Measurements from ENCODE around the gene ARL4D.

The ARL4D gene

GRCh38 chr17:43438626-43439025, 39.8 kb downstream of the ARL4D start:
- H2AFZ ChIP-seq: no peak overlapping the region
- no peak overlapping the region for H3K4me3 ChIP-seq (ENCODE audit: low read depth, low read length)
- peaks cover 6% of the 10 kb centered on the region for H3K4me1 ChIP-seq
- H3K27me3 ChIP-seq (ENCODE audit: control insufficient read depth, insufficient read depth, low read length): no peaks in the 10 kb centered on the region
- H3K9ac ChIP-seq: no peak overlapping the region
- TF ChIP-seq CTCF (IDR thresholded peaks at IDR 0.05): no peak
- H3K9me3 ChIP-seq (ENCODE audit: control insufficient read depth, low read length): no peaks in the 10 kb centered on the region
- H3K36me3 ChIP-seq (ENCODE audit: control insufficient read depth, insufficient read depth, low read length): no peaks in the 10 kb centered on the region
- no peak overlapping the region for H3K4me2 ChIP-seq (ENCODE audit: low read length)
- H3K79me2 ChIP-seq: no peaks in the 10 kb centered on the region
- no peak overlapping the region for H3K27ac ChIP-seq

DNA sequence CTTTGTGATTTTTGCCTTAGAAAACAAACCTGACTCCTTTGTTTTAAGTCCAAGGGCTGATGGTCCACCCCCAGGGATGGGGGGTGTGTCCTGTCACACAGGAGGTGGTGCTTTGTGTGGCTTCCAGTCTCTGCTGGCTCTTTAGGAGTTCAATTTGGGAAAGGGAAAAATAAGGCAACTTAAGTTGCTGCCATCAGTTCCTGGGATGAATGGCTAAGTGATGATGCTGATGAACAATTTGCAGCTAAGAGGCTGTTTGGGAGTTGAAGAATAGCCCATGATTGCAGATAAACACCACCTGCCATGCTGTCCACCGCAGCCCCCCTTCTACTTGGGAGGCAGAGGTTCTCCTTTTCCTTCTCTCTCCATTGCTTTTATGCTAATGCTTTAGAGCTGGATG, 40.2 kb downstream of the ARL4D start:
- no peak for TF ChIP-seq CTCF (IDR thresholded peaks at IDR 0.05)
- Histone ChIP-seq H3K4me2 (ENCODE audit: low read length) (no peak overlapping the region), H2AFZ (no peak overlapping the region), H3K27me3 (ENCODE audit: control insufficient read depth, insufficient read depth, low read length) (no peaks in the 10 kb centered on the region), H3K27ac (no peak overlapping the region), H3K9me3 (ENCODE audit: control insufficient read depth, low read length) (no peaks in the 10 kb centered on the region), H3K36me3 (ENCODE audit: control insufficient read depth, insufficient read depth, low read length) (no peaks in the 10 kb centered on the region), H3K4me1 (peaks cover 10% of the 10 kb centered on the region), H3K79me2 (no peaks in the 10 kb centered on the region), H3K9ac (no peak overlapping the region), H3K4me3 (ENCODE audit: low read depth, low read length) (no peak overlapping the region)

DNA sequence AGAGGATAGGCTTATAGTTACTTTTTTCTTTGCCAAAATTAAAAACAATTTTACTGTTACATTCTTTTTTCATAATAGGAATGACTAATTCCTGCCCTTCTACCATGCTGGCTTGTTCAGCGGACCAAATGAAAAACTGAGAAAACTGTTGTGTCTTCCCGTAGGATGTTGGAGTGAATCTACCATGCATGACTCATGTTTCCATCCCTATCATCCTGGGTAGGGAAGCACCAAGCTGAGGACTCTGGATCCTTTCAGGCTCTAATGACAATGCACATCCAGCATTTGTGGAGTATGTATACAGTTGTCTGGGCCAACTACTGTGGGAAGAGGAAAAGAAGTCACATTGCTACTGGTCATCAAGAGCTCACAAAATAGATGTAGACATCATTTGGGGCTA, 43.9 kb downstream of the ARL4D start:
- H3K36me3 ChIP-seq (ENCODE audit: control insufficient read depth, insufficient read depth, low read length): no peaks in the 10 kb centered on the region
- H3K27me3 ChIP-seq (ENCODE audit: control insufficient read depth, insufficient read depth, low read length): no peaks in the 10 kb centered on the region
- H3K79me2 ChIP-seq: no peaks in the 10 kb centered on the region
- H3K9me3 ChIP-seq (ENCODE audit: control insufficient read depth, low read length): no peaks in the 10 kb centered on the region
- H3K4me2 ChIP-seq (ENCODE audit: low read length): no peak overlapping the region
- H3K27ac ChIP-seq: no peak overlapping the region
- no peak overlapping the region for H3K4me3 ChIP-seq (ENCODE audit: low read depth, low read length)
- peaks cover 14% of the 10 kb centered on the region for H3K4me1 ChIP-seq
- no peak overlapping the region for H3K9ac ChIP-seq
- H2AFZ ChIP-seq: no peak overlapping the region
- no peak for TF ChIP-seq CTCF (IDR thresholded peaks at IDR 0.05)

DNA sequence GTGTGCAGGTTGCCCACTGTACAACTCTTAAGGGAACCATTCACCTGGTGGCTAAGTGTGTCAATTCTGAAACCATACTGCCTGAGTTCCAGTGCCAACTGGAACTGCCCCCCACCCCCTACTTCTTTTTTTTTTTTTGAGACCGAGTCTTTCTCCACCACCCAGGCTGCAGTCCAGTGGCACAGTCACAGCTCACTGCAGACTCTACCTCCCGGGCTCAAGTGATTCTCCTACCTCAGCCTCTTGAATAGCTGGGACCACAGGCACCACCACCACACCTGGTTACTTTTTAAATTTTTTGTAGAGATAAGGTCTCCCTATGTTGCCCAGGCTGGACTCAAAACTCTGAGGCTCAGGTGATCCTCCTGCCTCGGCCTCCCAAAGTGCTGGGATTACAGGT, 44.6 kb downstream of the ARL4D start:
- Histone ChIP-seq H2AFZ (no peak overlapping the region), H3K4me3 (ENCODE audit: low read depth, low read length) (no peak overlapping the region), H3K9me3 (ENCODE audit: control insufficient read depth, low read length) (no peaks in the 10 kb centered on the region), H3K9ac (no peak overlapping the region), H3K36me3 (ENCODE audit: control insufficient read depth, insufficient read depth, low read length) (no peaks in the 10 kb centered on the region), H3K27me3 (ENCODE audit: control insufficient read depth, insufficient read depth, low read length) (no peaks in the 10 kb centered on the region), H3K4me2 (ENCODE audit: low read length) (no peak overlapping the region), H3K27ac (no peak overlapping the region), H3K79me2 (no peaks in the 10 kb centered on the region), H3K4me1 (peaks cover 14% of the 10 kb centered on the region)
- no peak for TF ChIP-seq CTCF (IDR thresholded peaks at IDR 0.05)

- Histone ChIP-seq H3K79me2 (no peaks in the 10 kb centered on the region), H3K4me3 (ENCODE audit: low read depth, low read length) (peak overlapping the region; percentile 26), H3K9me3 (ENCODE audit: control insufficient read depth, low read length) (no peaks in the 10 kb centered on the region), H3K27ac (peak overlapping the region; percentile 68), H2AFZ (peak overlapping the region; percentile 63), H3K27me3 (ENCODE audit: control insufficient read depth, insufficient read depth, low read length) (no peaks in the 10 kb centered on the region), H3K36me3 (ENCODE audit: control insufficient read depth, insufficient read depth, low read length) (no peaks in the 10 kb centered on the region), H3K4me2 (ENCODE audit: low read length) (peak overlapping the region; percentile 62), H3K9ac (no peak overlapping the region), H3K4me1 (peaks cover 14% of the 10 kb centered on the region)
- TF ChIP-seq CTCF (IDR thresholded peaks at IDR 0.05): no peak
Observed at GRCh38 chr17:43444223-43445008, 45.6 kb downstream of the ARL4D start.

All from parathyroid adenoma (tissue), 2 donors.